NCI-H1930 (cell line): ENCODE results near the gene ATF1.

Experiments used
- DNase-seq, 2 experiments: peaks; one replicate each; lab custom pipeline; 2025; lab: John Stamatoyannopoulos, UW

ATF1 gene

GRCh38 chr12:50763639-50764285, at the start of gene ATF1:
Gene ATF1, plus strand, starts transcription at chr12:50764101. Its CDS starts 16,045 bp downstream, at chr12:50780146.
- DNase-seq, result peak; percentile 75 to 87

GRCh38 chr12:50715174-50715573, 48.7 kb upstream of the ATF1 start:
- DNase-seq, result no peak

GRCh38 chr12:50718760-50719159, 45.1 kb upstream of the ATF1 start:
- no peak for DNase-seq

- DNase-seq, result no peak
These were observed 43.8 kb upstream of the ATF1 start for GRCh38 chr12:50720085-50720484.

GRCh38 chr12:50720501-50720900, 43.4 kb upstream of the ATF1 start:
- DNase-seq, result no peak

GRCh38 chr12:50723865-50724264, 40.0 kb upstream of the ATF1 start:
- no peak for DNase-seq

- no peak for DNase-seq
These were observed 38.6 kb upstream of the ATF1 start for GRCh38 chr12:50725011-50725942.

- DNase-seq, result no peak
These were observed 36.4 kb upstream of the ATF1 start for GRCh38 chr12:50727466-50727865.

- no peak for DNase-seq
These were observed 35.5 kb upstream of the ATF1 start for GRCh38 chr12:50728417-50728816.

- DNase-seq, result no peak
These were observed 35.1 kb upstream of the ATF1 start for GRCh38 chr12:50728841-50729240.

GRCh38 chr12:50732591-50732990, 31.3 kb upstream of the ATF1 start:
- DNase-seq, result no peak

GRCh38 chr12:50733706-50734105, 30.2 kb upstream of the ATF1 start:
- DNase-seq, result no peak

GRCh38 chr12:50734409-50735263, 29.3 kb upstream of the ATF1 start:
- peak in 1 of 2 experiments; percentile 8 for DNase-seq

- no peak for DNase-seq
These were observed 24.3 kb upstream of the ATF1 start for GRCh38 chr12:50739611-50740010.

GRCh38 chr12:50740307-50740706, 23.6 kb upstream of the ATF1 start:
- DNase-seq, result no peak

- DNase-seq, result no peak
These were observed 21.1 kb upstream of the ATF1 start for GRCh38 chr12:50742776-50743175.

GRCh38 chr12:50745861-50746260, 18.0 kb upstream of the ATF1 start:
- no peak for DNase-seq

GRCh38 chr12:50746431-50746830, 17.5 kb upstream of the ATF1 start:
- no peak for DNase-seq

- DNase-seq, result no peak
These were observed 16.1 kb upstream of the ATF1 start for GRCh38 chr12:50747817-50748216.

- DNase-seq, result no peak
These were observed 14.4 kb upstream of the ATF1 start for GRCh38 chr12:50749459-50749882.

- DNase-seq, result no peak
These were observed 13.5 kb upstream of the ATF1 start for GRCh38 chr12:50750366-50750765.
